Psoas muscle (tissue), 8 donors: Measurements from ENCODE around the gene TMEM8B. TPM values are rescaled to one million over a fixed set of nuclear protein-coding genes. Genes with fewer than 3 reads are reported as not detected.

Source experiments
- ATAC-seq, 4 donors: fragments of 200-7000 bp; cut with Tn5 transposase; one replicate each; pipeline ENCODE4 v1.9.1; 2020; ENCODE audit warnings: moderate library complexity in 3 of 4, mild to moderate bottlenecking in 2 of 4
- DNase-seq, 2 donors: peaks; one replicate each; pipeline ENCODE4 v3.0.0-alpha.2; 2020
- H3K27ac ChIP-seq: fragments of 200-600 bp; one replicate; pipeline ENCODE4 v1.8.0; 2022
- H3K27me3 ChIP-seq, 3 donors: fragments of 200-600 bp in 1 of 3; one replicate each; pipeline versions ENCODE4 v1.6.1 to v1.8.0; 2013 to 2022; ENCODE audit warnings: low read length in 2 of 3, mild to moderate bottlenecking in 2 of 3, moderate library complexity in 1 of 3; ENCODE audit not compliant: insufficient read depth in 3 of 3
- H3K36me3 ChIP-seq, 2 donors: fragments of 200-600 bp in 1 of 2; one replicate each; pipeline versions ENCODE4 v1.6.1 to v1.8.0; 2013 to 2022; ENCODE audit warnings: low read depth in 1 of 2, mild to moderate bottlenecking in 1 of 2, moderate library complexity in 1 of 2; ENCODE audit not compliant: insufficient read depth in 1 of 2
- H3K4me1 ChIP-seq: fragments of 200-600 bp; one replicate; pipeline ENCODE4 v1.8.0; 2022
- H3K4me3 ChIP-seq: fragments of 200-600 bp; one replicate; pipeline ENCODE4 v1.8.0; 2022; ENCODE audit warnings: mild to moderate bottlenecking
- H3K9me3 ChIP-seq: fragments of 200-600 bp; one replicate; pipeline ENCODE4 v1.8.0; 2022
- CTCF ChIP-seq: fragments of 200-600 bp; IDR thresholded peaks from one replicate; pipeline ENCODE4 v1.8.0; 2022; ENCODE audit warnings: antibody characterized with exemption
- WGBS, 3 donors: extraction: QIAGEN DNeasy Blood & Tissue Kit; methylation state at CpG; one replicate each; pipeline versions ENCODE4 v1.1.6 to v1.1.7; 2013; 5-methylcytosine and 5-hydroxymethylcytosine counted together
- intact Hi-C, 2 donors: fragments of 100-400 bp; cut with DNase I; formaldehyde crosslinking; loops; one replicate each; pipeline versions ENCODE4 v1.11.0 to v1.14.2; 2022
- polyA plus RNA-seq, 3 donors: library from polyadenylated mRNA; stranded (reverse); fragments of 200-250 nt; gene quantifications; one replicate each; pipeline ENCODE4 v1.2.3, GENCODE V29; 2013
- total RNA-seq, 4 donors: library from RNA; stranded (reverse); fragmentation: NEBNext Ultra II Directional in 2 of 4; extraction: Animal tissue kit (Norgen Biotek cat#: 25700) in 2 of 4; gene quantifications; one replicate each; pipeline versions ENCODE4 v1.2.1 to v1.2.4, GENCODE V29; 2021 to 2023
- donor health status: healthy with polysubstance abuse.
- donor health status: DM: no; HTN: no; CAD: no; lungs with moderate emphysema.
- donor health status: Bipolar disorder and iron deficiency.
- donor health status: healthy.
- donor health status: DM: yes; HTN: yes; CAD: no.
- donor health status: DM: no; HTN: no; CAD: no.
- donor health status: DM: no; HTN: no; CAD: no.
- donor health status: DM: yes; HTN: yes; CAD: no.

Gene TMEM8B
- total and polyA plus RNA-seq, 7 donors = 2.8 to 18.5 (median 8.9) TPM

GRCh38 chr9:35792826-35793225 lies 36.2 kb upstream of the TMEM8B start:
- no peaks in the 10 kb centered on the region for H3K36me3 ChIP-seq
- peak overlapping the region; percentile 41 for H3K27ac ChIP-seq
- no peak for ATAC-seq
- no peak for DNase-seq
- peak overlapping the region; percentile 79 for H3K4me3 ChIP-seq
- intact Hi-C loops = loop anchor here in 1 of 2 donors (2.0 kb wide), 1 partner anchor 18 kb away; no protein-coding TSS in a partner anchor
- WGBS, 3 donors = 72 to 86% (median 76%) methylated on average over 14 of the region's 14 CpGs
- no peaks in the 10 kb centered on the region for H3K27me3 ChIP-seq
- TF ChIP-seq CTCF = no peak
- H3K9me3 ChIP-seq = no peaks in the 10 kb centered on the region
- H3K4me1 ChIP-seq = peaks cover 35% of the 10 kb centered on the region

DNA sequence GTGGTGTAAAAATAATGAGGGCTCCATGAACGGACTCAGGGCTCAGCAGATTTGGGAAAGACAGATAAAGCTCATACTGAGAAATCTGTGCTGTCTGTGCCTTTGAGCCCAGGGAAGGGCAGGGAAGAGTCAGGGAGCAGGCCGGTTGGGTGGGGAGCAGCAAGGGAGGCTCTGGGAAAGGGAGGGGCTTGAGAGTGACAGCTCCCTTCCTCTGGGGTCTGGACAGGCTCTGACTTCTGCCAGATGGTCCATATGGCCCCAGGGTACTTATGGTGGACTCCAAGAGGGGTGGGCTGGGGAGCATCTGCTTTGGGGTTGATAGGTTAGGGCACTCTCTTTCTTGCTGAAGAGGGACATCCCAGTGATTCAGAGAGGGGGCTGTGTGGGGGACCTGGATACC lies 35.6 kb upstream of the TMEM8B start:
- no peak for ATAC-seq
- Histone ChIP-seq H3K27me3 (no peaks in the 10 kb centered on the region), H3K9me3 (no peaks in the 10 kb centered on the region), H3K4me3 (peak overlapping the region; percentile 79), H3K27ac (no peak overlapping the region), H3K4me1 (peaks cover 37% of the 10 kb centered on the region), H3K36me3 (no peaks in the 10 kb centered on the region)
- intact Hi-C loops = loop anchor here in 1 of 2 donors (2.0 kb wide), 1 partner anchor 17 kb away; no protein-coding TSS in a partner anchor
- no peak for DNase-seq
- 50 to 59% (median 53%) methylated on average over 2 of the region's 2 CpGs for WGBS, 3 donors
- TF ChIP-seq CTCF = no peak

DNA sequence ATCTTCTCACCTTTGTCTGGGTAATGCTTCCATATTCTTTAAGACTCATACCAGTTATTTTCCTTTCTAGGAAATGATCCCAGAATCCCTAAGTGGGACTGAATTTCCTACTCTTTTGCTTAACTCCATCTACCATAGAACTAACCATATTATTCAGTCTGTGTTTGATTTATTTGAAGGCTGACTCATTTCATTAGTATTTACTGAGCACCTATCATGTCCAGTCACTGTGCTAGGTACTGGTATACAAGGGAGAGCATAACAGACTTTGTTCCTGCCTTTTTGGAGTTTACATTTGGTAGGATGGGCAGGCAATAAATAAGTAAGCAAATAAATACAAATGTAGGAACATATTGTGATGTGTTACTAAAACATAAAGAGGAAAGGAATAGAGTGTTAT lies 33.3 kb upstream of the TMEM8B start:
- H3K27ac ChIP-seq = peak overlapping the region; percentile 24
- H3K4me1 ChIP-seq = peaks cover 38% of the 10 kb centered on the region
- no peak for TF ChIP-seq CTCF
- H3K9me3 ChIP-seq = no peaks in the 10 kb centered on the region
- ATAC-seq (no peak), DNase-seq (no peak)
- no peak overlapping the region for H3K4me3 ChIP-seq
- H3K27me3 ChIP-seq = no peaks in the 10 kb centered on the region
- H3K36me3 ChIP-seq = peaks cover 3 to 13% of the 10 kb centered on the region in 2 donors
- intact Hi-C loops = no loop called here

DNA sequence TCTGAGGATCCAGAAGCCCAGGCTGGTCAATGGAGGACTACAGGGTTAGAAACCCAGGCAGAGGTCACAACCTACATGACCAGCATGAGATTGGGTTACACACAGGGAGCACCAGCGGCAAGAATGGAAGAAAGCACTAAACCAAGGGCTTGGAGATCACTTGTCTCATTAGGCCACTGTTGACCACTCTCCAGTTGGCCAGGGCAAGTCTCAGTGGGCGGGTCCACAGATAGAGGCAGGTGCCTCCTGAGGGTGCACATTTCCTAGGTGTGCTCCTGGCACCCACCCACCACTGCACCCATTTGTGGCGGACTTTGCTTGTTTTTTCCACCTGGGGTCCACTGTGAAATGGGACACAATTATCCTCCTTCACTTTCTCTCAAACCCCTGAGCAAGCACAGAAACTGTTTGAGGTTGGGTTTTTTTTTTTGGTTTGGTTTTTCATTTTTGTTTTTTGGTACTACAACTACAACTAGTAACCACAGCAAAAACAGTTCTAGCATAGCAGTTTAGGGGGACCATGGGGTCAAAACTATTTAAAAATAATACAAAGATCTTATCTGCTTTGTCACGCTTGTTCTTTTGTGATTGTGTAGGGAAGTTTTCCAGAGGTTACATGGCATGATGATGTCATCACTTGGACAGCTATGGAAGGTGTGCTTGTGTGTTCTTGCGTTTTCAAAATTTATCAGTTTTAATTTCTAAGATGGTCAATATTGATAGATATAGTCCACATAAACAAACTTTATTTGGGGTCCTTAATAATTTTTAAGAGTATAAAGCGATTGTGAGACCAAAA lies 31.5 kb upstream of the TMEM8B start:
- peaks cover 30% of the 10 kb centered on the region for H3K4me1 ChIP-seq
- H3K27me3 ChIP-seq = no peaks in the 10 kb centered on the region
- DNase-seq = no peak
- peaks cover 3 to 30% of the 10 kb centered on the region in 2 donors for H3K36me3 ChIP-seq
- no peak overlapping the region for H3K4me3 ChIP-seq
- intact Hi-C loops = no loop called here
- no peak overlapping the region for H3K27ac ChIP-seq
- ATAC-seq = no peak
- no peaks in the 10 kb centered on the region for H3K9me3 ChIP-seq
- WGBS, 3 donors = 80 to 91% (median 81%) methylated on average over 6 of the region's 6 CpGs
- no peak for TF ChIP-seq CTCF
